A549 (cell line): ENCODE data around the gene SNU13. TPM values are rescaled to one million over a fixed set of nuclear protein-coding genes. Genes with fewer than 3 reads are reported as not detected.
A peak's percentile ranks its signal among the peaks of the same experiment; 100 is the strongest.
"Not testable (repeated sequence)": the region's sequence is repeated elsewhere in the genome, so short reads cannot be mapped to it uniquely, and the experiment has no call there.

Experiments used
- ATAC-seq, 2 experiments: fragments of 200-7000 bp in 1 of 2; fragments of >200 bp in 1 of 2; cut with Nextera tagmentation in 1 of 2; cut with Tn5 transposase in 1 of 2; 3 replicates each; pipeline versions ENCODE4 v1.8.0 to v1.9.1; 2018 to 2020; ENCODE audit warnings: mild to moderate bottlenecking in 1 of 2, moderate library complexity in 1 of 2
- CTCF ChIA-PET: fragments of 300-600 bp; sonication (Branson Sonifier 250); formaldehyde crosslinking; extraction: SDS; loops from one replicate; lab custom pipeline; 2021; ENCODE audit warnings: antibody characterized with exemption, inconsistent platforms; lab: Yijun Ruan, JAX
- POLR2A ChIA-PET: fragments of 350-600 bp; formaldehyde crosslinking; extraction: SDS; loops from one replicate; lab custom pipeline; 2021; ENCODE audit warnings: antibody characterized with exemption, inconsistent platforms; lab: Yijun Ruan, JAX
- DNase-seq, 2 experiments: peaks; one replicate each; pipeline versions ENCODE4 v3.0.0 to v3.0.0-alpha.2; 2011 to 2016; ENCODE audit warnings: low read depth in 1 of 2, low spot score in 1 of 2
- FAIRE-seq: peaks from 2 replicates; lab custom pipeline; 2011; peaks lifted over from hg19 to GRCh38; lab: Jason Lieb, UNC
- H3K27ac ChIP-seq, 2 experiments: fragments of >200 bp; sonication (Bioruptor Twin); formaldehyde crosslinking; 3 replicates each; pipeline ENCODE4 v1.5.1; 2016 to 2017
- H3K4me1 ChIP-seq: fragments of >200 bp; sonication (Bioruptor Twin); formaldehyde crosslinking; 3 replicates; pipeline ENCODE4 v1.6.1; 2016
- H3K4me2 ChIP-seq: fragments of >200 bp; sonication (Bioruptor Twin); formaldehyde crosslinking; 3 replicates; pipeline ENCODE4 v1.6.1; 2016
- H3K4me3 ChIP-seq: fragments of >200 bp; sonication (Bioruptor Twin); formaldehyde crosslinking; 3 replicates; pipeline ENCODE4 v1.5.1; 2016
- H3K9me3 ChIP-seq: fragments of >200 bp; sonication (Bioruptor Twin); formaldehyde crosslinking; 3 replicates; pipeline ENCODE4 v1.6.1; 2016
- BCL3 ChIP-seq: fragments of >200 bp; sonication (Bioruptor Twin); formaldehyde crosslinking; IDR thresholded peaks from 3 replicates; pipeline ENCODE4 v1.6.1; 2016
- BHLHE40 ChIP-seq: IDR thresholded peaks from 2 replicates; pipeline ENCODE4 v1.6.1; 2012; ENCODE audit warnings: low read depth, low read length, inconsistent platforms
- CHD4 ChIP-seq: fragments of 200-600 bp; sonication (generic); IDR thresholded peaks from 2 replicates; pipeline ENCODE4 v1.6.1; 2016; ENCODE audit warnings: antibody characterized with exemption, mild to moderate bottlenecking, borderline replicate concordance
- E2F6 ChIP-seq: IDR thresholded peaks from 2 replicates; pipeline ENCODE4 v1.6.1; 2012; ENCODE audit warnings: low read depth, borderline replicate concordance
- ELK1 ChIP-seq: fragments of 150-350 bp; IDR thresholded peaks from 2 replicates; pipeline ENCODE4 v1.6.1; 2014; ENCODE audit warnings: low read depth, mild to moderate bottlenecking, low read length
- FOSL2 ChIP-seq, 2 experiments: fragments of 450-650 bp in 1 of 2; fragments of >200 bp in 1 of 2; sonication (Bioruptor Twin) in 1 of 2; formaldehyde crosslinking; IDR thresholded peaks; 2 replicates each; pipeline versions ENCODE4 v1.5.0 to v1.6.1; 2016 to 2020; ENCODE audit warnings: mild to moderate bottlenecking in 1 of 2, moderate library complexity in 1 of 2
- GATA3 ChIP-seq: IDR thresholded peaks from 2 replicates; pipeline ENCODE4 v1.6.1; 2012; ENCODE audit warnings: borderline replicate concordance
- JUN ChIP-seq, 2 experiments: fragments of >200 bp; sonication (Bioruptor Twin); formaldehyde crosslinking; IDR thresholded peaks; 2 replicates in 1 of 2; 3 replicates in 1 of 2; pipeline ENCODE4 v1.6.1; 2016 to 2017
- KDM1A ChIP-seq: fragments of 200-600 bp; sonication (generic); IDR thresholded peaks from 2 replicates; pipeline ENCODE4 v1.6.1; 2016; ENCODE audit warnings: low read depth, mild to moderate bottlenecking
- MAFK ChIP-seq: fragments of 450-650 bp; IDR thresholded peaks from 2 replicates; pipeline ENCODE4 v1.6.1; 2014; ENCODE audit not compliant: partially characterized antibody
- MAX ChIP-seq: IDR thresholded peaks from 2 replicates; pipeline ENCODE4 v1.6.1; 2012
- MAZ ChIP-seq: fragments of 150-350 bp; IDR thresholded peaks from 2 replicates; pipeline ENCODE4 v1.6.1; 2014; ENCODE audit warnings: antibody characterized with exemption, low read depth, low read length, borderline replicate concordance
- MYC ChIP-seq: IDR thresholded peaks from 2 replicates; pipeline ENCODE4 v1.6.1; 2012; ENCODE audit warnings: mild to moderate bottlenecking, inconsistent platforms, low read length, improper control_type of control experiment, borderline replicate concordance
- PBX3 ChIP-seq: IDR thresholded peaks from 2 replicates; pipeline ENCODE4 v1.6.1; 2012
- PHF8 ChIP-seq: fragments of 200-600 bp; sonication (generic); IDR thresholded peaks from 2 replicates; pipeline ENCODE4 v1.6.1; 2016; ENCODE audit warnings: low read depth, mild to moderate bottlenecking, antibody characterized with exemption, moderate library complexity, borderline replicate concordance
- POLR2A ChIP-seq: IDR thresholded peaks from 2 replicates; pipeline ENCODE4 v1.6.1; 2012; ENCODE audit warnings: mild to moderate bottlenecking, low read length
- WGBS: methylation state at CpG from one replicate; pipeline ENCODE4 v1.1.6; 2017; ENCODE audit errors: missing lambda C conversion rate; 5-methylcytosine and 5-hydroxymethylcytosine counted together
- polyA minus RNA-seq: library from RNA; depleted of rRNA, polyadenylated mRNA; stranded (reverse); fragments of >200 nt; gene quantifications from 2 replicates; pipeline ENCODE4 v1.2.3, GENCODE V29; 2011; rRNA and poly(A)+ RNA removed
- polyA plus RNA-seq, 4 experiments: library from polyadenylated mRNA; depleted of rRNA in 3 of 4; stranded (reverse); fragments of >200 nt; fragmentation: RNase III in 1 of 4; extraction: RNeasy Plus Mini Kit Qiagen cat#74134 plus additional on column Dnase treatment in 1 of 4; gene quantifications; 2 replicates in 3 of 4; 3 replicates in 1 of 4; pipeline ENCODE4 v1.2.3, GENCODE V29; 2011 to 2017

SNU13 gene
- 113 and 118 TPM in 2 replicates for polyA plus RNA-seq (2011; rRNA removed)
- 288 and 346 TPM in 2 replicates for polyA plus RNA-seq (2012; cell fraction: cytosol; rRNA removed)
- polyA plus RNA-seq (2012; cell fraction: nucleus; rRNA removed): 105 and 164 TPM in 2 replicates
- 92.2 to 102 TPM (median 94.7 TPM) in 3 replicates for polyA plus RNA-seq (2017; fragmentation: RNase III; extraction: RNeasy Plus Mini Kit Qiagen cat#74134 plus additional on column Dnase treatment)
- 87.3 and 123 TPM in 2 replicates for polyA minus RNA-seq

GRCh38 chr22:41688365-41689211, at the start of gene SNU13:
TSS of gene SNU13 (minus strand) at chr22:41688867. CDS start at chr22:41688796, 71 bp downstream.
- Histone ChIP-seq H3K4me1 (peaks cover 6% of the 10 kb centered on the region; the same call in 2 of the 3 replicates), H3K9me3 (no peaks in the 10 kb centered on the region), H3K27ac (peak within 1 kb of the TSS; percentile 97 to 99), H3K4me3 (peak within 1 kb of the TSS; percentile 84), H3K4me2 (peak within 1 kb of the TSS; percentile 93)
- ATAC-seq: peak; percentile 98 to 99
- no peak for FAIRE-seq
- DNase-seq: peak; percentile 78 to 90
- ChIA-PET POLR2A (interaction anchor here (0.6 to 1.4 kb wide), 3 partner anchors 9 to 122 kb away, joined by 3 to 11 read pairs (median 7); no protein-coding TSS in a partner anchor), CTCF (interaction anchor here (1.1 to 5.1 kb wide), 6 partner anchors 8 to 49 kb away, joined by 3 to 33 read pairs (median 4); no protein-coding TSS in a partner anchor)
- 1% methylated on average over 27 of the region's 62 CpGs for WGBS
- TF ChIP-seq CHD4: peak; percentile 91; the same call in 1 of the 2 replicates
- TF ChIP-seq BCL3: peak; percentile 50; the same call in 2 of the 3 replicates
- TF ChIP-seq PHF8: peak; percentile 87
- TF ChIP-seq FOSL2 (IDR thresholded peaks at IDR 0.05): no peak
- TF ChIP-seq FOSL2 (CRISPR knock-in tag; IDR thresholded peaks at IDR 0.05): peak; percentile 10; the same call in 1 of the 2 replicates
- TF ChIP-seq POLR2A: peak; percentile 69
- no peak for TF ChIP-seq KDM1A
- peak; percentile 19; the same call in 1 of the 2 replicates for TF ChIP-seq GATA3
- peak; percentile 86 for TF ChIP-seq E2F6
- 0 out of 2 replicates have a peak, but pooled peaks have one; percentile 40 for TF ChIP-seq PBX3
- TF ChIP-seq MAZ: peak; percentile 63; the same call in 1 of the 2 replicates
- TF ChIP-seq ELK1: no peak
- TF ChIP-seq MYC: no peak
- 0 out of 2 replicates have a peak, but pooled peaks have one; percentile 43 for TF ChIP-seq BHLHE40
- peak; percentile 23 to 76; a peak in 2 of 5 replicates for TF ChIP-seq JUN (IDR thresholded peaks at IDR 0.05)
- TF ChIP-seq MAFK: peak; percentile 92
- peak; percentile 92 for TF ChIP-seq MAX

GRCh38 chr22:41733241-41733640, 44.6 kb upstream of the SNU13 start:
- FAIRE-seq, H3K9me3 ChIP-seq, H3K27ac ChIP-seq, H3K4me2 ChIP-seq, DNase-seq, POLR2A ChIA-PET, H3K4me1 ChIP-seq, H3K4me3 ChIP-seq, ATAC-seq: not testable (repeated sequence)
- CTCF ChIA-PET: interaction anchor here (1.1 to 2.5 kb wide), 2 partner anchors 13 to 61 kb away, joined by 3 to 9 read pairs; no protein-coding TSS in a partner anchor
- WGBS: 84% methylated on average over 4 of the region's 4 CpGs
